Loucy (cell line): ENCODE results near the gene FTO.

Source experiments
- EZH2phosphoT487 ChIP-seq: fragments of 200-600 bp; IDR thresholded peaks from 2 replicates; pipeline ENCODE4 v1.6.1; 2018; ENCODE audit warnings: antibody characterized with exemption, mild to moderate bottlenecking, moderate library complexity, borderline replicate concordance
- TF ChIP-seq, protein P1 (sequence below): fragments of 200-600 bp; sonication (generic); conservative IDR thresholded peaks from 2 replicates; pipeline ENCODE4 v1.5.1; 2014; ENCODE audit warnings: mild to moderate bottlenecking, antibody characterized with exemption, low read length

DNA sequence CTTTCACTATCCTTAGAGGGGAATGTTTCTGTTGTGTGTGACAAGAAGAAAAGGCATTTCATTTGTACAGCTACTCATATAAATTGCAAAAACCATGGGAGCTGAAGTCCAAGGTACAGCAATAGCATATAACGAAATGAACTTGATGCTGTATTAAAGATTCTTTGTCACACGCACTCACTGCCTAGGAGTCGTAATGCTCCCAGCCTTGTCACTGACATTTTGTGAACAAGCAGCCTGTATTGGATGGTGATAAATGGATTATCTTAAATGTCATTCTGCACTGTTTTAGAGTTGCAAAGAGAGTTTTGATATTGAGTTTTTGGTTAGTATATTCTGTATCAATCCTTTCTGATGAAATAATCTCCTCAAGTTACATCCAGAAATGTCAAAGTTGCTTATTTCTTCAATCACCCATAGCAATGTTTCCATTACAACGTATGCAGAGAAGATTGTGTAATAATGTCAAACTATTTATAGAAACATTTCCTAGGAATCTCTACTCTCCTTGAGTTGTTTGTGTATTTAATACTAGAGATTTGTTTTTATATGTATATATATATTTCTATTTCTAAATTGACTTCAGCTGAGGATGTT, 270.6 kb downstream of the FTO start:
- TF ChIP-seq, protein P1, sequence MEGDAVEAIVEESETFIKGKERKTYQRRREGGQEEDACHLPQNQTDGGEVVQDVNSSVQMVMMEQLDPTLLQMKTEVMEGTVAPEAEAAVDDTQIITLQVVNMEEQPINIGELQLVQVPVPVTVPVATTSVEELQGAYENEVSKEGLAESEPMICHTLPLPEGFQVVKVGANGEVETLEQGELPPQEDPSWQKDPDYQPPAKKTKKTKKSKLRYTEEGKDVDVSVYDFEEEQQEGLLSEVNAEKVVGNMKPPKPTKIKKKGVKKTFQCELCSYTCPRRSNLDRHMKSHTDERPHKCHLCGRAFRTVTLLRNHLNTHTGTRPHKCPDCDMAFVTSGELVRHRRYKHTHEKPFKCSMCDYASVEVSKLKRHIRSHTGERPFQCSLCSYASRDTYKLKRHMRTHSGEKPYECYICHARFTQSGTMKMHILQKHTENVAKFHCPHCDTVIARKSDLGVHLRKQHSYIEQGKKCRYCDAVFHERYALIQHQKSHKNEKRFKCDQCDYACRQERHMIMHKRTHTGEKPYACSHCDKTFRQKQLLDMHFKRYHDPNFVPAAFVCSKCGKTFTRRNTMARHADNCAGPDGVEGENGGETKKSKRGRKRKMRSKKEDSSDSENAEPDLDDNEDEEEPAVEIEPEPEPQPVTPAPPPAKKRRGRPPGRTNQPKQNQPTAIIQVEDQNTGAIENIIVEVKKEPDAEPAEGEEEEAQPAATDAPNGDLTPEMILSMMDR: no peak
- TF ChIP-seq EZH2phosphoT487: no peak
